ENCODE data around the gene CTDSPL2.
"Not testable (repeated sequence)": the region's sequence is repeated elsewhere in the genome, so short reads cannot be mapped to it uniquely, and the experiment has no call there.

Gene CTDSPL2

GRCh38 chr15:44535523-44536301 lies 108.3 kb downstream of the CTDSPL2 start:
- H3K4me3 ChIP-seq = peak overlapping the region; percentile 68 to 96 (median 89)
- H3K27ac ChIP-seq = peak overlapping the region; percentile 35 to 99 (median 97)

DNA sequence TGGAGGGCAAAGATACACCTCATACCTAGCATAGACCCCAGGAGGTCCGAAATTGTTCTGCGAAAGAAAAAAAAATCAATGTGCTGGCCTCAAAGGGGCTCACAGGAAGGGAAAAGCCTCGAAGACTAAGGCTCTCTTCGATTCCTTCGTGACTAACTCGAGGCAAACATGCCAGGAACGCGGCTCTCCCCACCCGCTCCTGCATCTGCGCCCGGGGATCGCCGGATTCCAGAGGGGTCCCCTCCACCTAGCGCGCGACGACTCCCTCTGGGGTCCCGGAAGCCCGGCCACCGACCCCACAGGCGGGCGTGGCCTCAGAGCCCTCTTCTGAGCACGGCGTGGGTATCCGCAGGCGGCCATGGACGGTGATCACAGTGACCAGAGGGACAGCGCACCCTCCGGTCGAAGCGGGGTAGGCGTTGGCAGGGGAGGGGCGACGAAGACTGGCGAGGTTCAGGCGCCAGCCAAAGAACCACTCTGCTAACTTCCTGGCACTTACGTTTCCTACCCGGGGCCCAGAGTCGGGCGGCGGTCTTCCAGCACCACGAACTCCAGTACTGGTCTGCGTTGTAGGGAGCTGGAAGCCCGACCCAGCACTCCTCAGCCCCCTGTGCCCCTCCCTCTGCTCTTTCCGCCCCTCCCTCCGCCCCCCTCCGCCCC lies 109.0 kb downstream of the CTDSPL2 start:
- Histone ChIP-seq H3K4me3 (peak overlapping the region; percentile 68 to 96 (median 89)), H3K27ac (peak overlapping the region; percentile 35 to 99 (median 97))

DNA sequence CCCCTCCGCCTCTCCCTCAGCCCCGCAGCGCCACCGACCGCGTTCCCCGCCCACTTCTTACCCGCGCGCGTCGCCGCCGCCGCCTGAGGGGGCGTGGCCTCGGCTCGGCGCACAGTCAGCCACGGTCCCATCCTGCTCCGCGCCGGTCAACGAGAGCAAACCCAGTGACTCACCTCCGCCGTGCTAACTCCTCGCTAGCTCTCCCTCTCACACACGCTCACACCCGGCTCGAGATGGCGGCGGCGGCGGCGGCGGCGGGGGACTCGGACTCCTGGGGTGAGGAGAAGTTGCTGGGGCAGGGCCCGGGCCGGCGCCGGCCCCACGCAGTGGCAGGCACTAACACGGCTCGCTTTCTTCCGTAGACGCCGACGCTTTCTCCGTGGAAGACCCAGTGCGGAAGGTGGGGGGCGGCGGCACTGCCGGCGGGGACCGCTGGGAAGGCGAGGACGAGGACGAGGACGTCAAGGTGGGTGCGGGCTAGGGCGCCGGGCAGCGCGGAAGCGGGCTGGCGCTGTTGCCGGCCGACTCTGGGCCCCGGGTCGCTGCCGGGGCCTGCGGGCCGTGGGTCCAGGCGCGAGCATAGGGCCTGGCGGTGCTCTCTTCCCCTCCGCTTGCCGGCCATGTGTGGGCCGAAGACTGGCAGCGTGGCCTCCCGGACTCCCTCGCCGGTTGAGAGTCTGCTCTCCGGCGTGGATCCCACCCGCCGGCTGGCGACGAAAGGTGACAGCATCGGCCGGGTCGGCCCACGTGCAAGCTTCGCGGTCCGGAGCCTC lies 109.7 kb downstream of the CTDSPL2 start, which contains the start of gene EIF3J:
TSS of gene EIF3J (plus strand) at position 186 of the 773 bp plus-strand sequence. CDS start at position 234, 48 bp downstream.
- H3K27ac ChIP-seq = peak within 1 kb of the TSS; percentile 65 to 99 (median 97)
- peak within 1 kb of the TSS; percentile 68 to 96 (median 89) for H3K4me3 ChIP-seq

GRCh38 chr15:44537735-44538240 lies 110.4 kb downstream of the CTDSPL2 start:
- Histone ChIP-seq H3K4me3 (peak overlapping the region; percentile 68 to 96 (median 89)), H3K27ac (peak overlapping the region; percentile 65 to 99 (median 97))

GRCh38 chr15:44541282-44541958 lies 114.0 kb downstream of the CTDSPL2 start:
- Histone ChIP-seq H3K4me3 (no peak overlapping the region), H3K27ac (peak overlapping the region in 1 of 21 experiments; percentile 39)

DNA sequence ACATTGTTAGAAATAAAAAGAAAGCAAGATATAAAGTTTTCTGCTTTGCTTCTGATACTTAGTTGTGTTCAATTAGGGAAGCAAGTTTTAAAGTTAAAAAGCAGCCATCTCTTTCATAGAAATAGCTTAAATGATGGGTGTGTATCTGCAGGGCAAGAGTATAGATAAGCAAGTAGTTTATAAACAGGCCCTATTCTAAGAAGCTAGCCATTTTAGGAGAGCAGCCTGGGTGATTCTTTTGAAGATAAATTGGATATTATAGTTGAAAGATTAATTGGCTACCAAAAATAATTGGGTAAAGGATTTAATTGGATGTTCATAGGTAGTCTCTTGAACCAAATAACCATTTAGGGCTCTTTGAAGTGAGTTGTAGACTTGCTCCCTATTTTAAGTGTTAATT lies 115.2 kb downstream of the CTDSPL2 start:
- Histone ChIP-seq H3K4me3 (no peak overlapping the region), H3K27ac (no peak overlapping the region)

DNA sequence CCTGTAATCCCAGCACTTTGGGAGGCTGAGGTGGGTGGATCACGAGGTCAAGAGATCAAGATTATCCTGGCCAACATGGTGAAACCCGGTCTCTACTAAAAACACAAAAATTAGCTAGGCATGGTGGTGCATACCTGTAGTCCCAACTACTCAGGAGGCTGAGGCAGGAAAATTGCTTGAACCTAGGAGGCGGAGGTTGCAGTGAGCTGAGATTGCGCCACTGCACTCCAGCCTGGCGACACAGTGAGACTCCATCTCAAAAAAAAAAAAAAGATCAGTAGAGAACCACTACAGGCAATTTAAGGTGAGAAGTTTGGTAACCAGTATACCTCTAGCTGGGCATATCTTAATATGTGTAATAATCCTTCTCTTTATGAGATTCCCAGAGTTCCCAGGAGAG lies 117.3 kb downstream of the CTDSPL2 start:
- peak overlapping the region in 1 of 21 experiments; percentile 65 for H3K27ac ChIP-seq
- H3K4me3 ChIP-seq = not testable (repeated sequence)

DNA sequence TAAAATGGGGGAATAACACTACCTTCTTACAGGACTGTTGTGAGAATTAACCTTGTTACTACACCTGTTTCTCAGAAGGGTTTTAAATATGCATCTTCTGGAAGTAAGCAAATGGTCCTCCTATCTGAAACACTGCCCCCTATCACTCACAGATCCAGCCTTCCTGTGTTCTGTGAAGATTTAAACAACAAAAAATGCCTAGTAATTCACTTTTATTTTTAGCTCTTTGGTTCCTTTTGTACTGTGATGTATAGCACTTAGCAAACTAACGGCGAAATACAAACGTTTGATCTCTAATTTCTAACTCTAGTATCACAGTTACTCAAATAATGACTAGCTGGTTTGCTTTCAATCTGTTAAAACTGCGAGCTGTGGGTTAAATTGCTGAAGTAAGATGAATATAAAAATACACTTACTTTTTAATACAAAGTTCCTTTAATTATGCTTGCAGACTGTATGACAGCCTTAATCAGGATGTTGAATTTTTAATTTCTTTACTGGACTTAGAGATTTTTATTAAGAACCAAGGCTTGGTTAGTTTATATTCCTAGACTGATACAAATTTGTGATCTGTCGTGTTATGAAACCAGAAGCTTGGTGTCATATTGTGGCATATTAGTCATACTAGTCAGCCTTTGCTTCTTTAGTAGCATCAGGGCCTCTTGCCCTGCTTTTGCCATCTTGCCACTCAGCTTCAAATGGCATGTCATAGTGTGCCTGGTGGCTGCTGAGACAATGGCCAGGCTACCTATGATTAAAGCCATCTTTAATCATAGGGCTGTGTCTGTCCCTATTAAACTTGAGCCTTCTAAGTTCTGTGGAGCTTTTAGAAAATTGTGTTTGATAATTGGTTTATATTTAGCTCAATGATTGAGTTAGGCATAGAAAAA lies 118.7 kb downstream of the CTDSPL2 start:
- Histone ChIP-seq H3K4me3 (no peak overlapping the region), H3K27ac (peak overlapping the region in 7 of 21 experiments; percentile 6 to 65 (median 38))

- H3K4me3 ChIP-seq, H3K27ac ChIP-seq: not testable (repeated sequence)
These were observed 121.7 kb downstream of the CTDSPL2 start for GRCh38 chr15:44549152-44549551.

- no peak overlapping the region for H3K27ac ChIP-seq
- no peak overlapping the region for H3K4me3 ChIP-seq
These were observed 122.8 kb downstream of the CTDSPL2 start for GRCh38 chr15:44550256-44550655.

DNA sequence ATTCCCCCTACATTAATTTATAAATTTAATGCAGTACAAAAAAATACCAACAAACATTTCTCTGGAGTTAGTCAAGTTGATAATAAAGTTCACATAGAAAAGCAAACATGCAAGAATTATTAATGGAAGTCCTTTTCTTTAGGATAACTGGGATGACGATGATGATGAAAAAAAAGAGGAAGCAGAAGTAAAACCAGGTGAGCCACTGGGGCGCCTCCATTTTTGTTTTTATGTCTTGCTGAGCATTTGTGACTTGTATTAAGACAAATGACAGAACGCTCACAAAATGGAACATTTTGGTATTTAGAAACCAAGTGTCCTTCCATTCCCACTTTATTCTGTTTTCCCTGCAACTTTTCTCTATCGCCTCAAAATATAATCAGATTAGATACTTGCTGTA lies 123.3 kb downstream of the CTDSPL2 start:
- H3K4me3 ChIP-seq = no peak overlapping the region
- H3K27ac ChIP-seq = no peak overlapping the region

- Histone ChIP-seq H3K27ac (peak overlapping the region in 1 of 21 experiments; percentile 42), H3K4me3 (no peak overlapping the region)
These were observed 127.7 kb downstream of the CTDSPL2 start for GRCh38 chr15:44554934-44555723.

- H3K27ac ChIP-seq = peak overlapping the region in 2 of 21 experiments; percentile 11 to 26
- not testable (repeated sequence) for H3K4me3 ChIP-seq
These were observed 133.5 kb downstream of the CTDSPL2 start for GRCh38 chr15:44560926-44561325.

GRCh38 chr15:44565387-44566154 lies 138.1 kb downstream of the CTDSPL2 start:
- H3K27ac ChIP-seq = no peak overlapping the region
- no peak overlapping the region for H3K4me3 ChIP-seq

GRCh38 chr15:44566155-44566540 lies 138.7 kb downstream of the CTDSPL2 start:
- Histone ChIP-seq H3K4me3 (no peak overlapping the region), H3K27ac (no peak overlapping the region)

DNA sequence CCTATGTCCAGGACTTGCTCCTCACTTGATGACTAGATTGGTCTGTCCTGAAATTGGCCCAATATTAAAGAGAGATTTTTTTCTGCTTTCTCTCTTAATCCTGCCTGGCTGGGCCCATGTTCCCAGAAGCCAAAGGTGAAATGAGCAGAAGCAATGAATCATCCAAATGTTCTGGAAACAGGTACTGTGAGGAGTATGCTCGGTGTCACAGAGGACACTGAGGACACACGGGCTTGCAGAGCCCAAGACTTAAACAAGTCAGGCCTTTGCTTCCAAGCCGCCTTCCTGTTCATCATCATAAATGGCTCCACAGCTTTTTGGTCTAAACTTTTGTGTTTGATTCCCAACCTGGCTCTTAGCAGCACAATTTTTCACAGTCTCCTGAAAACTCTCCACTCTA lies 140.9 kb downstream of the CTDSPL2 start:
- Histone ChIP-seq H3K27ac (no peak overlapping the region), H3K4me3 (no peak overlapping the region)

- Histone ChIP-seq H3K4me3 (no peak overlapping the region), H3K27ac (no peak overlapping the region)
These were observed 141.9 kb downstream of the CTDSPL2 start for GRCh38 chr15:44569316-44569715.
